Astrocyte of the spinal cord (primary cell): ENCODE data around the gene CCDC107.

Experiments used
- DNase-seq: peaks from one replicate; pipeline ENCODE4 v3.0.0; 2011; ENCODE audit warnings: low read depth, low spot score
- H3K4me3 ChIP-seq: 2 replicates; pipeline ENCODE4 v1.5.1; 2011; ENCODE audit warnings: low read depth, mild to moderate bottlenecking, low read length, moderate library complexity
- CTCF ChIP-seq: IDR thresholded peaks from 2 replicates; pipeline ENCODE4 v1.5.1; 2012; ENCODE audit warnings: low read depth, mild to moderate bottlenecking, low read length, inconsistent platforms
- in situ Hi-C: cut with HindIII; loops from 2 replicates; pipeline ENCODE4 v1.10.0; 2017; ENCODE audit warnings: low sequenced_read_pairs

The CCDC107 gene

GRCh38 chr9:35703906-35704672 is 46.0 kb downstream of the CCDC107 start:
- DNase-seq: no peak
- H3K4me3 ChIP-seq: no peak overlapping the region
- no peak for TF ChIP-seq CTCF
- in situ Hi-C loops: no loop called here

- TF ChIP-seq CTCF: no peak
- H3K4me3 ChIP-seq: no peak overlapping the region
- DNase-seq: no peak
- in situ Hi-C loops: no loop called here
Measured at GRCh38 chr9:35705372-35705771, 47.3 kb downstream of the CCDC107 start.

GRCh38 chr9:35705836-35706430 is 47.8 kb downstream of the CCDC107 start:
- no peak for DNase-seq
- H3K4me3 ChIP-seq: no peak overlapping the region
- no peak for TF ChIP-seq CTCF
- in situ Hi-C loops: no loop called here

- in situ Hi-C loops: no loop called here
- no peak overlapping the region for H3K4me3 ChIP-seq
- DNase-seq: no peak
- no peak for TF ChIP-seq CTCF
Measured at GRCh38 chr9:35706951-35707350, 48.9 kb downstream of the CCDC107 start.

GRCh38 chr9:35708146-35708545 is 50.1 kb downstream of the CCDC107 start:
- no peak for DNase-seq
- no peak for TF ChIP-seq CTCF
- in situ Hi-C loops: no loop called here
- H3K4me3 ChIP-seq: no peak overlapping the region

- DNase-seq: no peak
- TF ChIP-seq CTCF: no peak
- no peak overlapping the region for H3K4me3 ChIP-seq
- in situ Hi-C loops: no loop called here
Measured at GRCh38 chr9:35710818-35711500, 52.9 kb downstream of the CCDC107 start.
